H9 (cell line): ENCODE results near the gene F13A1. TPM values are rescaled to one million over a fixed set of nuclear protein-coding genes. Genes with fewer than 3 reads are reported as not detected.

Experiments
- DNase-seq: peaks from one replicate; pipeline ENCODE4 v3.0.0-alpha.2; 2017
- H2AFZ ChIP-seq: one replicate; pipeline ENCODE4 v1.6.1; 2013; ENCODE audit warnings: mild to moderate bottlenecking, low read length, control low read depth, moderate library complexity
- H2AK5ac ChIP-seq: 2 replicates; pipeline ENCODE4 v1.6.1; 2013; ENCODE audit warnings: low read length, control low read depth, mixed read lengths; ENCODE audit not compliant: insufficient read length
- H2BK120ac ChIP-seq: one replicate; pipeline ENCODE4 v1.6.1; 2013; ENCODE audit warnings: low read depth, mild to moderate bottlenecking, low read length, control low read depth, inconsistent platforms; ENCODE audit not compliant: poor library complexity, severe bottlenecking
- H2BK12ac ChIP-seq: 2 replicates; pipeline ENCODE4 v1.6.1; 2013; ENCODE audit warnings: low read length, control low read depth, mixed read lengths, low read depth; ENCODE audit not compliant: insufficient read length
- H2BK15ac ChIP-seq: 2 replicates; pipeline ENCODE4 v1.6.1; 2013; ENCODE audit warnings: low read depth, low read length, control low read depth
- H2BK20ac ChIP-seq: one replicate; pipeline ENCODE4 v1.6.1; 2013; ENCODE audit warnings: low read depth, mild to moderate bottlenecking, low read length, control low read depth, inconsistent platforms; ENCODE audit not compliant: poor library complexity, severe bottlenecking
- H2BK5ac ChIP-seq: 2 replicates; pipeline ENCODE4 v1.6.1; 2013; ENCODE audit warnings: low read length, control low read depth, mixed read lengths; ENCODE audit not compliant: insufficient read length
- H3K14ac ChIP-seq: 2 replicates; pipeline ENCODE4 v1.6.1; 2013; ENCODE audit warnings: low read length, control low read depth; ENCODE audit not compliant: insufficient read depth
- H3K18ac ChIP-seq: 2 replicates; pipeline ENCODE4 v1.6.1; 2013; ENCODE audit warnings: low read depth, mild to moderate bottlenecking, mixed read lengths, low read length, control low read depth; ENCODE audit not compliant: insufficient read length
- H3K23ac ChIP-seq: 2 replicates; pipeline ENCODE4 v1.6.1; 2013; ENCODE audit warnings: low read length, control low read depth, mixed read lengths, low read depth; ENCODE audit not compliant: insufficient read length
- H3K23me2 ChIP-seq: 2 replicates; pipeline ENCODE4 v1.6.1; 2013; ENCODE audit warnings: low read depth, mild to moderate bottlenecking, mixed read lengths, low read length, control low read depth; ENCODE audit not compliant: insufficient read length, poor library complexity, severe bottlenecking
- H3K27ac ChIP-seq: 2 replicates; pipeline ENCODE4 v1.5.1; 2013; ENCODE audit warnings: low read length, control low read depth, mixed read lengths, low read depth; ENCODE audit not compliant: insufficient read length
- H3K27me3 ChIP-seq: 2 replicates; pipeline ENCODE4 v1.6.1; 2013; ENCODE audit warnings: low read length, control low read depth, inconsistent platforms; ENCODE audit not compliant: insufficient read depth
- H3K4ac ChIP-seq: 2 replicates; pipeline ENCODE4 v1.6.1; 2013; ENCODE audit warnings: low read depth, mild to moderate bottlenecking, control low read depth, inconsistent platforms, low read length, moderate library complexity
- H3K4me1 ChIP-seq: 2 replicates; pipeline ENCODE4 v1.6.1; 2013; ENCODE audit warnings: low read length, control low read depth, inconsistent platforms; ENCODE audit not compliant: insufficient read depth
- H3K4me2 ChIP-seq: 2 replicates; pipeline ENCODE4 v1.6.1; 2013; ENCODE audit warnings: low read length, control low read depth, mixed read lengths; ENCODE audit not compliant: insufficient read length, insufficient read depth
- H3K56ac ChIP-seq: 2 replicates; pipeline ENCODE4 v1.6.1; 2013; ENCODE audit warnings: low read depth, mild to moderate bottlenecking, mixed read lengths, low read length, control low read depth; ENCODE audit not compliant: insufficient read length
- H3K79me1 ChIP-seq: 2 replicates; pipeline ENCODE4 v1.6.1; 2013; ENCODE audit warnings: low read depth, mild to moderate bottlenecking, moderate library complexity, low read length, control low read depth, inconsistent platforms; ENCODE audit not compliant: insufficient read depth, poor library complexity, severe bottlenecking
- H3K79me2 ChIP-seq: 2 replicates; pipeline ENCODE4 v1.6.1; 2013; ENCODE audit warnings: low read length, control low read depth, inconsistent platforms; ENCODE audit not compliant: insufficient read depth
- H3K9ac ChIP-seq: 2 replicates; pipeline ENCODE4 v1.6.1; 2013; ENCODE audit warnings: low read length, control low read depth, mixed read lengths; ENCODE audit not compliant: insufficient read length; ENCODE audit errors: extremely low read depth
- H3K9me3 ChIP-seq: one replicate; pipeline ENCODE4 v1.6.1; 2013; ENCODE audit warnings: low read depth, low read length, inconsistent platforms; ENCODE audit not compliant: control insufficient read depth
- H3T11ph ChIP-seq: one replicate; pipeline ENCODE4 v1.6.1; 2013; ENCODE audit warnings: mild to moderate bottlenecking, low read length, control low read depth, inconsistent platforms
- H4K20me1 ChIP-seq: one replicate; pipeline ENCODE4 v1.6.1; 2013; ENCODE audit not compliant: control insufficient read depth, insufficient read length, insufficient read depth
- H4K5ac ChIP-seq: 2 replicates; pipeline ENCODE4 v1.6.1; 2013; ENCODE audit warnings: low read depth, mild to moderate bottlenecking, mixed read lengths, low read length, control low read depth; ENCODE audit not compliant: insufficient read length
- H4K8ac ChIP-seq: replicated peaks from 2 replicates; pipeline ENCODE4 v1.6.1; 2013; ENCODE audit warnings: low read length, control low read depth, mixed read lengths, low read depth; ENCODE audit not compliant: insufficient read length
- H4K91ac ChIP-seq: 2 replicates; pipeline ENCODE4 v1.6.1; 2013; ENCODE audit warnings: low read depth, mild to moderate bottlenecking, moderate library complexity, mixed read lengths, low read length, control low read depth; ENCODE audit not compliant: insufficient read length
- H3K27ac Mint-ChIP-seq, 3 experiments: 2 replicates in 2 of 3; 3 replicates in 1 of 3; pipeline ENCODE4 v1.8.0; 2020 to 2021; ENCODE audit warnings: mixed read lengths in 3 of 3, mild to moderate bottlenecking in 1 of 3, moderate library complexity in 1 of 3
- H3K27me3 Mint-ChIP-seq: 2 replicates; pipeline ENCODE4 v1.8.0; 2021; ENCODE audit warnings: low read depth, mild to moderate bottlenecking, moderate library complexity, mixed read lengths
- H3K36me3 Mint-ChIP-seq, 3 experiments: 2 replicates in 2 of 3; 3 replicates in 1 of 3; pipeline ENCODE4 v1.8.0; 2020 to 2021; ENCODE audit warnings: low read depth in 3 of 3, mixed read lengths in 3 of 3; ENCODE audit not compliant: insufficient read depth in 1 of 3
- H3K4me1 Mint-ChIP-seq, 2 experiments: 2 replicates each; pipeline ENCODE4 v1.8.0; 2020; ENCODE audit warnings: mixed read lengths in 2 of 2
- H3K4me3 Mint-ChIP-seq, 2 experiments: 2 replicates in 1 of 2; 3 replicates in 1 of 2; pipeline ENCODE4 v1.8.0; 2020 to 2021; ENCODE audit warnings: mild to moderate bottlenecking in 2 of 2, mixed read lengths in 2 of 2, moderate library complexity in 1 of 2
- H3K9me3 Mint-ChIP-seq, 2 experiments: 2 replicates in 1 of 2; 3 replicates in 1 of 2; pipeline ENCODE4 v1.8.0; 2020; ENCODE audit warnings: mild to moderate bottlenecking in 2 of 2, mixed read lengths in 2 of 2, moderate library complexity in 1 of 2
- CTCF ChIP-seq: fragments of 200-600 bp; sonication (generic); conservative IDR thresholded peaks from 3 replicates; pipeline ENCODE4 v1.8.0; 2021; ENCODE audit warnings: antibody characterized with exemption, mild to moderate bottlenecking
- WGBS: extraction: QIAGEN DNeasy Blood & Tissue Kit; methylation state at CpG from one replicate; pipeline ENCODE4 v1.1.7; 2013; ENCODE audit warnings: missing lambda C conversion rate, low lambda C conversion rate, mixed read lengths; ENCODE audit not compliant: insufficient read length; ENCODE audit errors: extremely low coverage; 5-methylcytosine and 5-hydroxymethylcytosine counted together
- total RNA-seq: library from RNA; stranded (reverse); gene quantifications from 2 replicates; pipeline ENCODE4 v1.2.1, GENCODE V29; 2021

F13A1 gene
- total RNA-seq, 1 experiment from 2014 or later, result 0.15 TPM

DNA sequence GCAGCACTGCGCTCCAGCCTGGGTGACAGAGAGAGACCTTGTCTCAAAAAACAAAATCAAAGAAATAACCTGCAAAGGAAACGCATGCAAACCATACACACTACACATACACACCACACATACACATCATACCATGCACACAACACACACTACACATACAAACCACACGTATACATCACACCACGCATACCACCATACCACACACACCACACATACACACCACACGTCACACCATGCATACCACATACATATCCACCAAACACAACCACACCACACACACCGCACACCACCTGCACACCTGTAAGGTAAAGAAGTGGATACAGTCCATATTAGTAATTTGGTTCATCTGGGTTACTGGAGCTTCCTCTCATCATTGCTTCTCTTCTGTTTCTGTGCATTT, 32.3 kb upstream of the F13A1 start:
- Histone ChIP-seq H2BK12ac (no peak overlapping the region), H2AFZ (no peak overlapping the region), H4K91ac (no peak overlapping the region), H3K9ac (no peak overlapping the region), H3K27ac (no peak overlapping the region), H3K14ac (no peak overlapping the region), H3K4me2 (no peak overlapping the region), H3K18ac (no peak overlapping the region), H4K5ac (no peak overlapping the region), H2BK20ac (no peak overlapping the region), H3K4me1 (no peaks in the 10 kb centered on the region), H2AK5ac (no peak overlapping the region), H4K20me1 (no peaks in the 10 kb centered on the region), H4K8ac (no peak overlapping the region), H3K56ac (no peak overlapping the region), H3T11ph (no peak overlapping the region), H2BK5ac (no peak overlapping the region), H2BK120ac (no peak overlapping the region), H3K4ac (no peak overlapping the region), H2BK15ac (no peak overlapping the region), H3K9me3 (no peaks in the 10 kb centered on the region), H3K79me2 (no peaks in the 10 kb centered on the region), H3K27me3 (no peaks in the 10 kb centered on the region), H3K23ac (no peak overlapping the region), H3K23me2 (no peaks in the 10 kb centered on the region), H3K79me1 (no peaks in the 10 kb centered on the region)
- H3K27me3 Mint-ChIP-seq, result peaks cover 7% of the 10 kb centered on the region
- H3K27ac Mint-ChIP-seq, result no peak overlapping the region; a peak in 1 of 7 replicates
- H3K4me1 Mint-ChIP-seq, result no peaks in the 10 kb centered on the region
- no peak for DNase-seq
- H3K4me3 Mint-ChIP-seq, result no peak overlapping the region
- 100% methylated on average over 4 of the region's 6 CpGs for WGBS
- H3K9me3 Mint-ChIP-seq, result no peaks in the 10 kb centered on the region
- H3K36me3 Mint-ChIP-seq, result no peaks in the 10 kb centered on the region
- TF ChIP-seq CTCF, result no peak
